NCI-H1436 treated with DMSO at 0.1 percent for 48 hours (cell line): ENCODE results near the gene KCNS1.
"Not testable (repeated sequence)": the region's sequence is repeated elsewhere in the genome, so short reads cannot be mapped to it uniquely, and the experiment has no call there.

Source experiments
- DNase-seq: peaks from one replicate; lab custom pipeline; 2025; lab: John Stamatoyannopoulos, UW

The KCNS1 gene, protein sequence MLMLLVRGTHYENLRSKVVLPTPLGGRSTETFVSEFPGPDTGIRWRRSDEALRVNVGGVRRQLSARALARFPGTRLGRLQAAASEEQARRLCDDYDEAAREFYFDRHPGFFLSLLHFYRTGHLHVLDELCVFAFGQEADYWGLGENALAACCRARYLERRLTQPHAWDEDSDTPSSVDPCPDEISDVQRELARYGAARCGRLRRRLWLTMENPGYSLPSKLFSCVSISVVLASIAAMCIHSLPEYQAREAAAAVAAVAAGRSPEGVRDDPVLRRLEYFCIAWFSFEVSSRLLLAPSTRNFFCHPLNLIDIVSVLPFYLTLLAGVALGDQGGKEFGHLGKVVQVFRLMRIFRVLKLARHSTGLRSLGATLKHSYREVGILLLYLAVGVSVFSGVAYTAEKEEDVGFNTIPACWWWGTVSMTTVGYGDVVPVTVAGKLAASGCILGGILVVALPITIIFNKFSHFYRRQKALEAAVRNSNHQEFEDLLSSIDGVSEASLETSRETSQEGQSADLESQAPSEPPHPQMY

DNA sequence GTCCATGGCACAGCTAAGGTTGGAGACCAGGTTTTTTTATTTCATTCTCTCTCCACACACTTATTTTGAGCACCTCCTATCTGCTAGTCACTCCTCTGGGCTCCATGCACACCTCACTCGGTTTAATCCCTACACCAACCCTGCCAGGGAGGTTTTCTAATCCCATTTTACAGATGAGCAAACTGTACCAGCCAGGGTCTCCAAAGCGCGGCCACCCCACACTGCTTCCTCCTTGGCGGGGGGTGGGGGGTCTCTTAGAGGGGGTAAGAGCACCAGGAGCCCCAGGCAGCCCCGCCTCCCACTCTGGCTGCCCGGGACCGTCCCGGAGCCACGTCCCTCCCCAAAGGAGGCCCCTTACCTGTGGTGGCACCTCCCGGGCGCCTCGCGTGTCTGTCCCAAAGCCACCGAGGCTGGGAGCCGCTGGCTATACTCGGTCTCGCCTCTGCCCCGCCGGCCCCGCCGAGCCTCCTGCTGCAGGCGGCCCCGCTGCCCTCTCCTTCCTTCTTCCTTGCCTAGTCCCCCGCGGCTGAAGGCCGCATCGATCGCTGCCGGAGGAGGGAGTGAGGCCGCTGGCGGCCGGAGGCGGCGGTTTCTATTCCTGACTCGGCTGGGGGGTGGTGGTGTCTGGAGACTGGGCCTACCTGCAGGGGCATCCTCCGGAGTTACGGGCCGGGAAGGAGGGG is at the start of gene KCNS1:
KCNS1 (minus strand) TSS at position 565 of the 683 bp plus-strand sequence. CDS start 1,891 bp downstream, outside the sequence.
- DNase-seq = no peak

DNA sequence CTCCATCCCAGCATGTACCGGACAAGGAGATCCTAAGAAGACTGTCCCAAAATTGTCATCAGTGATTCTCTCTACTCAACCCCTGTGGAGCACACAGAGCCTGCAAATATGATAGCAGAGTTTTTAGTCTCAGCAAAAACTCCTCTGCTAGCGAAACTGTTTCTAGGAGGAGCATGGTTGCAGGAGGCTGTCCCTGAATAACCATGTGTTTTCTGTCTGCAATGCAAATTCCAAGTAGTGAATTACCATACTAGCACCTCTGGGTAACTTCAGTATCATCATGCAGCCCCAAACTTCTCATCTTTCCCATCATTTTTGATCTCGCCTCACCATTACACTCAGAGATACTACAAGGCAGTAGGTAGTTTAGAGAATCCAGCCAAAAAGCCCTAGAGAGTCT is 48.1 kb upstream of the KCNS1 start:
- DNase-seq = no peak

DNA sequence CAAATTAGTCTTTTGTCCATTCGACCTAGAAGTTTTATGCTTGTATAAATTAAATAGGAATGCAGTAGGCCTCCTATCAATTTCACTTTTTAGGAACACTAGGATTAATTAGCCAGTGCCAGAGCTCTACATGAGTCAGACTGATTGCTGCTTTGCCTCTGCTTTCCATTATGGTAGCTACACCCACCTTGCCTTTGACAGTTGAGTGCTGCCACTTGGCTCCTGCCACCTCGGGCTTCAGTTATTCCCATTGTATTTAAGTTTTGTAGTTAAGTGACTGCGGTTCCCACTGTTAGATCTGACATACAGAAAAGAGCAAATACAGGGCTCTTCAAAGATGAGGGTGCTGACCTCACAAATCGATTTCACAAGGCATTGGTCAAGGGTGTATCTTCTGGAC is 39.9 kb upstream of the KCNS1 start:
- no peak for DNase-seq

DNA sequence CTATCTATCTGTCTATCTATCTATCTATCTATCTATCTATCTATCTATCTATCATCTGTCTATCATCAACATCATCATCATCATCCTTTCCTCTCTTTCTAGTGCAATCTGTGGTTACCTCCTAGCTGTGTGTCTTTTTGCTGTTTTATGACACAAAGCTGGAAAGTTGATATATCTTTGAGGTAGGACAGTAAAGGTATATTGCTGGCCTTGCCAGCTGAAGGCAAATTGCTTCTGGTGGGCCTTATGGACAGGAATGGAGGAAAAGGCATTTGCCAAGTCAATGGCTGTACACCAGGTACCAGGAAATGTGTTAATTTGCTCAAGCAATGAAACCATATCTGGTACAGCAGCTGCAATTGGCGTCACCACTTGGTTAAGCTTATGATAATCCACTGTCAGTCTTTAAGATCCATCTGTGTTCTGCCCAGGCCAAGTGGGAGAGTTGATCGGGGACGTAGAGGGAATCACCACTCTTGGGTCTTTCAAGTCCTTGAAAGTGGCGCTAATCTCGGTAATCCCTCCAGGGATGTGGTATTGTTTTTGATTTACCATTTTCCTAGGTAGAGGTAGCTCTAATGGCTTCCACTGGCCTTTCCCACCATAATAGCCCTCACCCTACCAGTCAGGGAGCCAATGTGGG is 38.9 kb upstream of the KCNS1 start:
- not testable (repeated sequence) for DNase-seq

DNA sequence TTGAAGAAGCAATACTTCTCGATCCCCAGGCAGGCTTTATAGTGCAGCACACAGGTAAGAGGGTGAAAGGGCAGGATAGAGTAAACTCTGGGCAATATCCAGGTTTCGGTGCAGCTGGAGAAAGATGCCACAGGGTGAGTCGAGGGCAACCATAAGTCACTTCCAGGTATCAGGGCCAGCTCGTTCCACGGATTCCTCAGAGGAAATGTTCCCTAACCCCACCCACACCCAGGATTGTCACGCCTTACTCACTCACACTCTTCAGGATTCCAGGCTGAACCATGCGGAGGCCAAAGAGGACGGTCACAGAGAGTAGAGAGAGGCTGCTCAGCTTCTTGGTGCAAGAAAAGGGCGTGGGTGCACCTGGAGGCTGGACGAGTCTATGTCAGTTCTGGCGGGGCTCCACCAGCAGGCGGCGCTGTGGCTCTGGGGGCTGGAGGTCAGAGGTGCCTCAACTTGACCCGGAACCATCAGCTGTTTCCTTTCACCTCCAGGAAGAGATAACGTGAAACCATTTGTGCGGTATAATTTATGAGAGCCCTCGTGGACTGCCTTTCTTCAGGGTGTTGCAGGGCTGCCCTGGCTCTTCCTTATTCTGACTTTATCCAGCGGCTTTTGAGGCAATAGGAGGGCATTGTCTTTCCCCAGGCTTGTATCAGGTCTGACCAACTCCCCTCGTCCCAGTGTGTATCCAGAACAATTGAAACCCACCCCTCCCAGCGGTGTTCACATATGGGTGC is 37.8 kb upstream of the KCNS1 start:
- DNase-seq = no peak

DNA sequence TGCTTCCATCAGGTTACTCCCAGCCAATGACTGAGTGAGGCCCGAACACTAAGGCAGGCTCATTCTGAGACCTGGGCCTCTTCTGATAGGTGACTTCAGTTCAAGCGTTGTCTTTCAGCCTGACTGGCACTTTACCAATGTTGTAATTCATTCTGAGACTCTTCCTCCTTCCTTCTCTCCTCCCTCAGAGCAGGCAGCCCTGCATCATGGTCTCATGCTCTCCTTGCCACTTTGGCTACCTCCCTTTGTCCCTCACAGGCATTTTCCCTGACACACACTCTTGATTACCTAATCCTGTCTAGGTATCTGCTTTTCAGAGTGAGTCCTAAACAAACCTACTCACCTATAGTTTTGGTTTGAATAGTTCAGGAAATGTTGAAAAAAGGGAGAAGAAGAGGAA is 36.0 kb upstream of the KCNS1 start:
- no peak for DNase-seq

DNA sequence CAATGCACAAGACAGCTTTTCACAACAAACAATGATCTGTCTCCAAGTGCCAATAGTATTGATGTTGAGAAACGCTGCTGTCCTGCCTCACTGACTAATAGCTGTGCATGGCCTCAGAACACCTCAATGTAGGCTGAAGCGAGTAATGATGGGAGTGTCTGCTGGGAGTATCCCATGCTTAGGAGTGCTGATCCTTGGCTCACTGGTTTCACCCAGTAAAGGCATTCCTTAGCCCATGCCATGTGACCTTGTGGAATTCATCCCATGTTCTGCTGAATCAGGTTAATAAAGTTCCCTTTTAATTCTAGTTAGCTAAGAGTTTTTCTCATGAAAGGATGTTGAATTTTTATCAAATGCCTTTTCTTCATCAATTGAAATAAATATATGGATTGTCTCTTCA is 27.2 kb upstream of the KCNS1 start:
- no peak for DNase-seq

DNA sequence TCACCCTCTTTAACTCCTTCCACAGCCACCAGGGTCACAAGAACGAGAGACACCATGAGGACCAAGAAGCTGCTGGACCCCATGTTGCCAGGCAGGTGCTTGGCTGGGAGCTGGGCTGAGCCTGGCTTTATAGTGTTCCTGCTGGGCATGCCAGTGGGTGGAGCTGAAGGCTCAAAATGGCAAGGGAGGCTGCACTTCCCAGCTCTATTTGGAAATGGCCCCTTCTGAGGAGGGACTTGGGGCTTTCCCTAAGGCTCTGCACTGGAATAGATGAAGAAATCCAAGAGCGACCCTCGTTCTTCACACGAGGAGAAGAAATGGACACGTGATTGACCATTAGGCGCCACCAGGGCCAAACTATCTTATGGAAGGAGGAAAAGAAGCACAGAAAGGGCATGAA is 23.4 kb upstream of the KCNS1 start, which contains the start of gene WFDC12:
WFDC12 (minus strand) TSS at position 101 of the 400 bp plus-strand sequence; CDS start at position 83, 18 bp downstream.
- no peak for DNase-seq

DNA sequence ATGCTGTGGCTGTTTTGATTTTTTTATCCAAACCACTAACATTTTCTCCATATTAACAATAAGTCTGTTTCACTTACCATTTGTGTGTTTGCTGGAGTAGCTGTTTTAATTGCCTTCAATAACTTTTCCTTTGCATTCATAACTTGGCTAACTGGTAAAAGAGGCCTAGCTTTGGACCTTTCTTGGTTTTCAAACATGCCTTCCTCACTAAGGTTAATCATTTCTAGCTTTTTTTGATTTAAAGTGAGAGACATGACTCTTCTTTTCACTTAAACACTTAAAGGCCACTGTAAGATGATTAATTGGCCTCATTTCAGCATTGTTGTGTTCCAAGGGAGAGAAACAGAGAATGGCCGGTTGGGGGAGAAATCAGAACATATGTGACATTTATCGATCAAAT is 20.5 kb upstream of the KCNS1 start:
- no peak for DNase-seq

DNA sequence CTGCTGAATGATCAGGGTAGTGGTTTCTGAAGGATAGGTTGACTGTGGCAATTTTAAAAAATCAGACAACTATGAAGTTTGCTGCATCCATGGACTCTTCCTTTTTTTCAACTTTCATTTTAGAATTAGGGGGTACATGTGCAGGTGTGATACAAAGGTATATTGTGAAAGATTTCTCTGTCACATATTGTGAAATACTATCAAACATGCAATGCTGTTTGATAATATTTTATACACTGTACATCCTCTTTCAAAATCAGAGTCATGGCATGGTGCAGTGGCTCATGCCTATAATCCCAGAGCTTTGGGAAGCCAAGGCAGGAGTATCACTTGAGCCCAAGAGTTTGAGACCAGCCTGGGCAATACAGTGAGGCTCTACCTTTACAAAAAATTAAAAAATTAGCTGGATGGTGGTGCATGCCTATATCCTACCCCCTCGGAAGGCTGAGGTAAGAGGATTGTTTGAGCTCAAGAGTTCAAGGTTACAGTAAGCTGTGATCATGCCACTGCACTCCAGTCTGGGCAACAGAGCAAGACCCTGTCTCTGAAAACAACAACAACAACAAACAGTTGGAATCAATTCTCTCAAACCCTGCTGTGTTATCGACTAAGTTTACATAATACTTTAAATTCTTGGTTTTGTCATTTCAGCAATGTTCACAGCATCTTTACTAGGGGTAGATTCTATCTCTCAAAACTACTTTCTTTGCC is 18.8 kb upstream of the KCNS1 start:
- no peak for DNase-seq

DNA sequence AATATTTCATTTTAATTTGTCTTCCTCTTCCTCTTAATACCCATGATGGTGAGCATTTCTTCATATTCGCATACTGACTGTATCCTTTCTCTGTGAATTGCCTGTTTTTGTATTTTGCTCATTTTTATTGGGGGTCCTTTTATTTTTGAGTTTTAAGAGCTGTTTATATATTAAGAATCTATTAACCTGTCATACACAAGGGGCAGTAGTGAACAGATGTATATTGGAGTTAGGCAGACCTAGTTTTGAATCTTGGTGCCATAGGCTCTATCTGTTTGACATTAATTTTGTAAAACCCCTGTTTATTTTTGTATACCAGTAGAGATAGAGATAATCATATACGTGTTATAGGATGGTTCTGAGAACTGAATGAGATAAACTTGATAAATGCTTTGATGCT is 17.1 kb upstream of the KCNS1 start:
- DNase-seq = no peak

DNA sequence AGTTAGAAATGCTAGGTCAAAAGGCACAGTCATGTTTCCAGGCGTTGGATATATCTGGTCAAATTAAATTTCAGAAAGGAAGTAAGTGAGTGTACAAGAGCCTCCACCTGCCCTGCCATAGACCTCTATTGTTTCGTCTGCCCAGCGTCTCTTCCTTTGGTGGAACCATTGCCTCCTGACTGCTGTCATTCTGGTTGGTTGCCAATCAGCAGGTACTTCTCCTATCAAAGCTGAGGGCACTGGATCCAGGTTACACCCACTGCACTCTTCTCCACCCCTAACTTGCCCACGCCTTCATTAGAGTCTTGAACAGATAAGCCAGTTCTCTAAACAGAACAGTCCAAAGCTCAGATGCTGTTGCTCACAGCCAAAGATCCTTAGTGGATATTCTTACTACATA is 16.7 kb upstream of the KCNS1 start:
- no peak for DNase-seq

DNA sequence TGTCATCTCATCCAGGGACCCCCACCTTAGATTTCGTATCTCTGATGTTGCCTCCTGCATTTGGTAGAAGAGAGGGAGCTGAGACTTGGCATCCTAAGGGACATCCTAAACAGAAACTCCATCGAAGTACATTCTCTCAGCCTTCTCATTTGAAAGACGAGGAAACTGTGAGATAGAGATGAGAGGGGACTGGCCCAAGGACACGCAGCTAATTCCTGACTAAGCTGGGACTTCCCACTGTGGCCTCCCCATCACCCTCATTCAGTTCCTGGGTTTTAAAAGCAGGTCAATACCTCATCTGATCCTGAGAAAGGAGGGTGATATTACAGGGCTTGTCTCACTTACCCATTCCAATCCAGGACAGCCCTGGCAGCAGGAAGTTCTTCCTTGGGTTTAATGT is 14.9 kb upstream of the KCNS1 start:
- DNase-seq = no peak

DNA sequence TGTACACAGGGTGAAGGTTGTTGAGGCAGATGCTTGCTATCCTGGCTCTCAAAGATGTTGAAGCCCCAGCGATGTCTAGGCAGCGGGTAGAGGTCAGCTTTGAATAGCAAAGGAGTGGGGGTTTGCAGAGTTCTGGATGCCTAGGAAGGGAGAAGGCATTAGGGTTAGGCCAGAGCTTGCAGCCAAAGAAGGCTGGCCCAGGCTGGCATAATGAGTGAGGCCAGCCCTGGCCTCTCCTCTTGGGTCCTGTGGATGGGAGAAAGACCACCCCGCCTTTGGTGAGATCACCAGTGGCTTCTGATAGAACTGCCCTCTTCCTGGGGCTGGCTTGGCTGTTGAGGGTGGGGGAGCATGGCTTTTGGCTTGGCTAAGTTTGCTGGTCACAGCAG is 14.5 kb upstream of the KCNS1 start:
- DNase-seq = no peak

DNA sequence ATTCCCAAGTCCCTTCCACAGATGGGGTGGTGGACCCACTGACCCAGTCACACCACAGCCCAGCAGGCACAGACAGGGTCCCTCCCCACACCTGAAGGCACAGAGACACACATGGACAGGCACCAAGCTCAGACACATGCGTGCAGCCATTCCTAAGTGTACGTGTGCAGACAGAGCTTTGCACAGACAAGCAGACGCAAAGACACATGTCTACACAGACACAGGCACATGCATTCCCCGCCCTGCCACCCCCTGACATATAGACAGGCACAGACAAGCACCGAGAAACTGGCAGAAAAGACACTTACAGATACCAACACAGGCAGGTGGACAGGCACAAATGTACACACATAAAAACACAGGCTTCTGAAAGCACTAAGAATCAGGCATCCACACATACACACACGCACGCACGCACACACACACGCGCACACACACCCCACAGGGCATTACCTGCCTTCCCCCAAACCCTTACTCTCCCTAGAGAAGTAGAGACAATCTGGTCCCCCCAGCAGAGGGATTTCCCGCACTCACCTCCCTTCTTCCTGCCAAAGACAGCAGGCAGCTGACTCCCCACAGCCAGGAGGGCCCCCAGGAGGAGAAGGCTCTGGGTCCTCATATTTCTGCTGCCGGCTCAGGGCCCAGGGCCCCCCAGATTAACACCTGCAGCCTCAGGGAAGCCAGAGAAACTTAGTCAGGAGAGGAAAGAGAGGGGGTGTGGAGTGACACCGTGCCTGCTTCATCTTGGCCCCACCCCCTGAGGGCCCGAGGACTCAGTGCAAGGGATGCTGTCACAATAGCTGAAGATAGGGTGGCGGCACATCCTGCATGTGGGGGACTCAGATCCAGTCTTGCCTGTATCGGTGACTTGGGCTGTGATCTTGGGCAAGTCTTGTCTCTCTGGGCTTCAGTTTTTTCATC is 13.8 kb upstream of the KCNS1 start, which contains the start of gene WFDC5:
WFDC5 (minus strand) TSS at position 710 of the 921 bp plus-strand sequence; CDS start at position 619, 91 bp downstream.
- no peak for DNase-seq

DNA sequence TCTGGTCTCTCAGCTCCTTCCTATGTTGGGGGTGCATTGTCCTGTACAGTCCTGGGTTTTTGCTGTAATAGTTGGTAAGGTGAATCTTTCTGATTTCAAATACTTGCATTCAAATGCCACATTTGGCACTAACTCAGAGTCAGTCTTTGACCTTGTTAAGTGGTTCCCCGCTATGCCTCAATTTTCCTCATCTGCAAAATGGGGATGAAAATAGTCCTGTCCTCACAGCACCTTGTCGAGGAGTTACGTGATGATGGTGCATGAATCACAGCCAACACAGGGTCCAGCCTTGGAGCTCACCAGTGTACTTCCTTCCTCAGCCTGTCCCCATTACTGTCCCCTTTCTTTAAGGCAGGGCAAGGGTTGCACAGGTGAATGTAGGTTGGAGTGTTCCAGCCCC is 12.9 kb upstream of the KCNS1 start:
- no peak for DNase-seq

DNA sequence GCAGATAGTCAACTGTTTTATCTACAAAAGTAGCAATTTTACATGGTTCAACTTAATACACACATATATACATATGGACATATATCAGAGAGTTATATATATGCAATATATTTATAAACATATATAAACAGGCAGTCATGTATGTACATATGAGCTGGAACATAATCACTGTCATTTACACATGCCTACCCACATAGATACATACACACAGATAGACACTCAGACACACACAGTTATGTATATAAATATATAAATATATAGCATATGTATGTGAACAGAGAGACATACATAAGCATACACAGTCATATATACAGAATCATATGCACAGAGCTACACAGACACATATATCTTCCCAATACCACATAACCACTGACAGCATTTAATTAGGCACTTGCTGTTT is 11.8 kb upstream of the KCNS1 start:
- DNase-seq = no peak

DNA sequence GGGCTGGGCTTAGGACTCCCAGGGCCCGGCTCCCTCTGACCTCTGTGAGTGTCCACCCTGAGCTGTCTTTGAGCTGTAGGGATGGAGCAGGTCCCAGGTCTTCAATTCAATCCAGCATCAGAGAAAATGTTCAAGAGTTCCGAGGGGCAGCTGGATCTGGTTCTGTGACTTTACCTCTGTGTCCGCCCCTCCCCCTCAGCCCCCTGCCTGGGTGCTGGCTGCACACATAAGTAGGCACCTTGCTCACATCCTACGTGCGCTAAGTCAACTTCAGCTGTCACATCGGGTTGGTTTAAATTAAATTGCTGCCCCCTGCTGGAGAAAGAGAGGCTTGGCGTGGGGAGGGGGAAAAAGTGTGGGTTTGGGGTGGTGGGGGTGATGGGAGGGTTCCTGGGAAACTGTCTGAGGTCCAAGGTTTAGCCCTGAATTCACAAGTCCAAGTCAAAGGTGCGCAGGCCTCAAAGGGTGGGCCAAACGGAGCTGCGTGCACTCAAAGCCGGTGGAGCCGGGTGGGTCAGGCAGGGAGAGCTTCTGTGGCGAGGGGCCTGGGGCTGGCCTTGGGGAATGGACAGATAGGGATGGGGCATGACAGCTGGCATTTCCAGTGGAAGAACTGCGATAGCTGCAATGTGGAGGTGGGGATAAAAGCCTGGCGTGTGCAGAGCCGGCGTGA is 11.0 kb upstream of the KCNS1 start:
- no peak for DNase-seq

DNA sequence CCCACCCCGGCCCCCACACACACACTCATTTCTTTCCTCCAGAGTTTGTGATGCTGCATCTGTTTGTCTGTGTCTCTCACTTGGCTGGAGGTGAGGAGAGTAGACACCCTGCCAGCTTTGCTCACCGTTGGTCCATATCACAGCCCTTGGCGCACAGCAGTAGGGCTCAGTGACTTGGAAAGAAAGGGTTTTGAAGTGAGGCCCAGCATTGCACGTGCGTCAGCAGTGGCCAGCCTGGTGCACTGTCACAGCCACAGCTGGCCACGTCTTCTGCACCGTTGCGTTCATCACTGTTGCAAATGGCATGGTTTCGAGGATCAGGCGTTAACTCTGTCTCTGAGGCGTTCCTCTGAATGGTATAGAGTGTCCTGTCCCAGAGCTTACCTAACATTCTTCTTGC is 10.4 kb upstream of the KCNS1 start:
- DNase-seq = no peak

DNA sequence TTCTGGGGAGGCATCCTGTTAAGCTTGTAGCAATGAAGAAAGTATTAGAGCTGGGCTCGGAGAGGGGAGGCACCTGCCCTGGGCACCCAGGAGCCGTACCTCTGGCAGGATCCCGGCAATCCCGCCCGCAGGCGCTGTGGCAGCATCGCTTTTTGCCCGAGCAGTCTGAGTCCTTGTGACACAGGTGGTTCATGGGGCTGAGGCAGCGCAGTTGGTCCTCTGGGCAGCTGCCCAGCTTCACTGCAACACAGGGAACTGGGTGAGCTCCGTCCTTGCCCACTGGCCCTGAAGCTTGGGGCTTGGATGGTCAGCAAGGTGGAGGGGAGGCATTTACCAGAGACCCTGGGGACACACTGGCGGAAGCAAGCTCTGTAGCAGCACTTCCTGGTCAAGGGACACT is 9.4 kb upstream of the KCNS1 start:
- no peak for DNase-seq
